Muscle of arm (tissue), 12 donors: ENCODE results near the gene CEP89. TPM values are rescaled to one million over a fixed set of nuclear protein-coding genes. Genes with fewer than 3 reads are reported as not detected.
"Not testable (repeated sequence)": the region's sequence is repeated elsewhere in the genome, so short reads cannot be mapped to it uniquely, and the experiment has no call there.

Source experiments
- DNase-seq: peaks from one replicate; pipeline ENCODE4 v3.0.0-alpha.2; 2013
- polyA plus RNA-seq, 12 donors: library from polyadenylated mRNA; unstranded; fragments of 120-200 nt; gene quantifications; one replicate each; pipeline ENCODE4 v1.2.1, GENCODE V29; 2013; ENCODE audit not compliant: insufficient read length in 12 of 12

The CEP89 gene
- polyA plus RNA-seq, 12 donors = 16.9 to 31.0 (median 18.8) TPM; not detected in 1

DNA sequence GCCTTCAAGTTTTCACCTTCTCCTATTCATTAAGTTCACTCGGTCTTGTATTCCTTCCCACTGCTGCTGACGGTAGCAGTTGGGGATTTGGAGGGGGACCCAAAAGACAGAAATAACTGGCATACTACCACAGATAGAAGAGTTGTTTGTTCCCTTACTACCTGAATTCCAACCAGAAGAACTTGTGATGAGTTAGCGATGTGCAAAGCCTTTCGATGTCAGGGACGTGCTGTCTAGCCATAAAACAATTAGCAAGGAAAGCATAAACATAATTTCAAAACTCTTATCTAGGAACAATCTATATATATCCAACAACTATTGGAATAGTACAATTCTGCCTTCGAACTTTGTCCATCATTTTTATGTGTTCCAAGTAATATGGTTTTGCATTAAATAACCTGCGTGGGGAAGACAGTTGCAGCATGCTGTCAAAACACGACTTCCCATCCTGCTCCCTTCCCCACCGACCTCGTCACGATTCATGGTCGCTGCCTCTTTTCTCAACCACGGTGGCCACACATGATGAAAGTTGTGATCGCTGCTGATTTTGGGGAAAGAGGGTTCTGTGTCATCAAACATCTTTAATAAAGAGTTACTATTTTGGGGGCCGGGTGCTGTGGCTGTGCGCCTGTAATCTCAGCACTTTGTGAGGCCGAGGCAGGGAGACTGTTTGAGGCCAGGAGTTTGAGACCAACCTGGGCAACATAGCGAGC lies 98.4 kb downstream of the CEP89 start:
- DNase-seq = no peak

DNA sequence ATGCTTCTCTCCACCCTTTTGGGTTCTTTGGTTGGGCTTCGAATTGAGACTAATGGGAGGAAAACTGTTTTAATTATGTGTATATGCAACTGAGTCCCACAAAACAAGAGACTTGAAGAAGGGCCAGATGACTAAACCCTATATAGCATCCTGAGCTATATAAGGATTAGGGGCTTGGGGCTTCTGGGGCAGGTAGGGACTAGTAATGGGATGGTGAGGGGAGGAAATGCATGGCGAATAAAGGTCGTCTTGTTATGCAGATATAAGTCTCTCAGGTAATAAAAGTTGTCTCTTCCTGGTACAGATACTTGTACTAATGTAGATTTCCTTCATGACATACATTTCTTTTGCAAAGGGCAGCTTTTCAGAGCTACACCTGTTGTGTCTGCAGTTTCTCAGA lies 99.4 kb downstream of the CEP89 start:
- no peak for DNase-seq

DNA sequence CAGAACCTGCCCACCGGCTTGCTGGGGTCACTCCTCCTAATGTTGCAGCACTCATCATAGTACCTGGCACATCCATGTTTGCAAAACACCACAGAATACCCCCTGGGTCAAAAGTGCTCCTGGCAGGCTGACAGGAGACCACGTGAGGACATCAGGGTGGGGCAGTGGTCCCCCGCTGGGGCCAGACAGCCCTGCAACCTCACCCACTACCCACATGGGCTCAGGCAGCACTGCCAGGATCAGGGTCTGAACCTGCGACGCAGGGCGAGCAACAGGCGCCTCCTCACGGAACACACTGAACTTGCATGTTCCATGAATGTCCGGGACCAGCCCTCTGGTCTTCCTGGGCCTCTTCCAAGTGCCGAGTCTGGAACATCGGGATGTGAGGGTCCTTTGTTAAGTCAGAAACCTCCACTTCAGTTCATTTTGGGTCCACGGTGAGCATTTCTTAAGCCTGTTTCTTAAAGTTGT lies 100.7 kb downstream of the CEP89 start:
- DNase-seq = no peak

DNA sequence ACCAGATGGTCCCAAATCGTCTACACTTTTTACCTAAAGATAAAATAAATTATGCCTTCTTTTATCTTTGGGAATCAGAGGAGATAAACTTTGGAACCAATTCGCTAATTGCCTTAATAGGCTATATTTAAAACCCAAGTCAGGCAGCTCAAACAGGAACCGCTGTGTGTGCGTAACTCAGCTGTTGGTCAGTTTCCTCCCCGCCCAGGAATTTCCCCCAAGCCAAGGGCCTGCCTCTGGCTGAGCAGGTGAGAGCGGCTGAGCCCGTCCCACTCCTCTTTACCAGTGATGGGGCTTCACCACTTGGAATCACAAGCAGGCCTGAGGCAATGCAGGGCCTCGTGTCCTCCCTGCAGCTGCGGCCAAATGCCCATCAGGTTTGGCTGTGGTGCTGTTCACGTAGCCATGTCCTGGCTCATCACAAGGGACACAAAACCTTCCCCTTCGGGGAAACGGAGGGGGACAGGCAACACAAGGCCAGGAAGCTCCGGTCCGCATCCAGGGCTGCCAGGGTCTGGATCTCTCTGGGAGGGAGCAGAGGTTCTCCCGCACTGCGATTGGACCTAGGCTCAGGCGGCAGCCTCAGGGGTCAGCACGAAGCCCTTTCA lies 101.7 kb downstream of the CEP89 start:
- no peak for DNase-seq

DNA sequence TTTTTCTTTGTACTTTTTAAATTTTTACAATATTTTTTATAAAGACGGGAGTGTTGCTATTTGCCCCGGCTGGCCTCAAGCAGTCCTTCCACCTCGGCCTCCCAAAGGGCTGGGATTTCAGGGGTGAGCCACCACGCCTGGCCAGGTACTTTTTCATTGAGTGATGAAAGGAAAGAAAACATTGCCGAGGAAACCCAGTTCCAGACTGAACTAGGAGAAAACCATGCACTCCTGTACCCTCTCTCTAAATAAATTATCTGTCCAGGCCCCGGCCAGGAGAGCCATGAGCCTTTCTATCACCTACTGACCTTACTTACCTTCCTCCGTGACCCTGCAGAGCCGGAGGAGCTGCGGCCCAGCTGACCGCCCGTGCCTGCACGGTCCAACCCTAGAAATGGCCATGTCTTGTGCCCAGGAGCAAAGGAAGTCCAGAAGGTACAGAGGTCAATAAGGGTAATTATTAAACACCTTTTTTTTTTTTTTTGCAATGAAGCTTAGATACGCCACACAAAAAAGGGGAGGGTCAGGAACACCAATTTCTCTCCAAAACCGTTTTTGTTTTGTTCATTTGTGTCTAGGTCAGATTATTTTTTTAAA lies 102.3 kb downstream of the CEP89 start, which contains the start of gene SLC7A9:
Gene SLC7A9, minus strand, starts transcription at position 399 of the 597 bp plus-strand sequence. CDS start 1,233 bp downstream, outside the sequence.
- no peak for DNase-seq

DNA sequence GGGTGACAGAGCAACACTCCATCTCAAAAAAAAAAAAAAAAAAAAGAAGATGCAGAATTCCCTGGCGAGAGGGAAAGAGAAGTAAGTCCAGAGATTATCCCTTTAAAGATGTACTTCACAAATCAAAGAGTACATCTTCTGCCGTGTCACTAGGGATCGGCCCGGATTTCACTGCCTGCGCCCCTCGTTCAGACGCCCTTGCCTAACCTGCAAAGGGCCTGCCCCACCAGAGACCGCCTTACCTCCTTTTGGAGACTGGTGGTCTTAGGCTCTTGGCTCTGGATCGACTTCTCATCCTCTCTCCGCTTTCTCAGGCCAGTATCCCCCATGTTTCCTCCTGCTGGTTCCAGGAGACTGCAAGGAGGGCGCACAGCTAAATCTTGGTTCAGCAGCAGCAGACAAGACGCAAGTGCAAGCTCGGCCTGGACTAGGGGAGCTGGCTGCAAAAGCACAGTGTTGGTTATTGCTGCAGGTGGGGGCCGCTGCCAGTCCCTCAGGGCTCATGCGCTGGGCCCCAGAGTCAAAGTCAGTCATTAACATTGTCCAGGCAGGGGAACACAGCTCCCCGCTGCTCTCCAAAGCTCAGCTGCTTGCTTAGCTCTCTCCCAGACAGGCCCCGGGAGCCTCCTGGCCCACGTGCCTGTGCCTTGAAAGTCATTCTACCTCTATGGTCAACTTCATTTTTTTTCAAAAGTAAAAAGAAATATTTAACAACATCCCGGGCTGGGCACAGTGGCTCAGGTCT lies 103.4 kb downstream of the CEP89 start:
- no peak for DNase-seq

DNA sequence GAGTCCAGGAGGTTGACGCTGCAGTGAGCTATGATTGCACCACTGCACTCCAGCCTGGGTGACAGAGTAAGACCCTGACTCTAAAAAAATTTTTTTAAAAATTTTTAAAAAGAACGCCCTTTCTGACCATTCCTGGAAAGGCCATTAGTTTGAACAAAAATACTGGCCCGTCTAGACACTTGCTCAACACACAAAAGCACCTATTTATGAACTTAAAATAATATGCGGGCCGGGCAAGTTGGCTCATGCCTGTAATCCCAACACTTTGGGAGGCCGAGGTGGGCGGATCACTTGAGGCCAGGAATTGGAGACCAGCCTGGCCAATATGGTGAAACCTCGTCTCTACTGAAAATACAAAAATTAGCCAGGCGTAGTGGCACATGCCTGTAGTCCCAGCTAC lies 104.3 kb downstream of the CEP89 start:
- DNase-seq = not testable (repeated sequence)

DNA sequence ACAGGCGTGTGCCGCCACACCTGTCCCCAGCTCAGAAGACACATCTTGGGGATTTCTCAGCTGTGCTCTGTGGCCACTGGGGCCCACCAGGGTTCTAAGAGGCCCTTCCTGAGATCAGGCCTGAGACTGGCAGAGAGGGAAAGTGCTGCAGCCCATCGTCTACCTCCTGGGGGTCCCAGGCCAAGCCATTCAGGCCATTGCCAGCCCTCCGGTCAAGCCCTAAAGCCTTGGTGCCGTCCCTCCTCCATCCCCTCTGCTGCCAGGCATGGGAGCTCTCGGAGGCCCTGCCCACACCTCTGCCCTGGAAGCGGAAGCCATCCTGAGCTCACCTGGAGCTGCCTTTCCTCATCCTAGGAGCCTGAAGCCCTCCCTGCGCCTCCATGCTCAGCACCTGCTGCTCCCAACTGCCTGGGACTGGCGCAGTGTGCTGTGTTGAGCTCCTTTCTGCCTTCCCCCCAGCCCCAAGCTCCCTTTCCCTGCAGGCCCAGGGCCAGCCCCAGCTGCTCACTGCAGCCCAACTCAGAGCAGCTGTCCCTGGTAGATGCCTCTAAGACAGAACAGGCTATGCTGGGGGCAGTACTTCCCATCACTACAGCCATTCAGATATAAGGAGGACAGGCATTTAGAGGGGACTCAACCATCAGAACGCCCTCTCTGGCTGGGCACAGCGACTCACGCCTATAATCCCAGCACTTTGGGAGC lies 105.0 kb downstream of the CEP89 start:
- peak; percentile 9 for DNase-seq

DNA sequence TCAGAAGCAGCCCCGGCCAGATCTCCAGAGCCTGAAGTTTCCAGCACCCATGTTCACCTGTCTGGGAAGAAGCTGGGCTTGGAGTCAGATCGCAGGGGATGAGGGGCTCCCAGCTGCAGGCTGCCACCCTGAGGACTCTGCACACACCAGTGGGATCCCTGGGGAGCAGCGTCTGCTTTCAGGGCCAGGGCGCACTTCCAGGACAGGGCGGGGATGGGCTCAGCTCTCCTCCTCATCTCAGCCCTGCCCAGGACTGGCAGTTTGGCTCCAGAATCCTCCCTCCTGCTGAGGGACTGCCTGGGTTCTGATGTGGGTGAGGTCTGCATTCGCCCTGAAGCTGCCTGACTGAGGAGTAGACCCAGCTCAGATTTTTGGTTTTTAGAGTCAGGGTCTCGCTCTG lies 105.7 kb downstream of the CEP89 start:
- DNase-seq = no peak

DNA sequence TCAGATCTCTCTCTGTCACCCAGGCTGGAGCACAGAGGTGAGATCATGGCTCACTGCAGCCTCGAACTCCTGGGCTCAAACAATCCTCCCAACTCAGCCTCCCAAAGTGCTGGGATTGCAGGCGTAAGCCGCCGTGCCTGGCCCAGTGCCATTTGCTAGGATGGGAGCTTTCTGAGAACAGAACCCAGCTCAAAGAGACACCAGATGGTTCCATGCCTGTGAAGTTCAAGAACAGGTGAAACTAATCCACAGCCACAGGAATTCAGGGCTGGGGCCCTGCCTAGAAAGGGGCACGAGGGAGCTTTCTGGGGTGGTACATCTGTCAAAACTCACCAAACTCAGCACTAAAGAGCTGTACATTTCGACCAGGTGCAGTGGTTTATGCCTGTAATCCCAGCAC lies 106.4 kb downstream of the CEP89 start:
- DNase-seq = peak; percentile 3

DNA sequence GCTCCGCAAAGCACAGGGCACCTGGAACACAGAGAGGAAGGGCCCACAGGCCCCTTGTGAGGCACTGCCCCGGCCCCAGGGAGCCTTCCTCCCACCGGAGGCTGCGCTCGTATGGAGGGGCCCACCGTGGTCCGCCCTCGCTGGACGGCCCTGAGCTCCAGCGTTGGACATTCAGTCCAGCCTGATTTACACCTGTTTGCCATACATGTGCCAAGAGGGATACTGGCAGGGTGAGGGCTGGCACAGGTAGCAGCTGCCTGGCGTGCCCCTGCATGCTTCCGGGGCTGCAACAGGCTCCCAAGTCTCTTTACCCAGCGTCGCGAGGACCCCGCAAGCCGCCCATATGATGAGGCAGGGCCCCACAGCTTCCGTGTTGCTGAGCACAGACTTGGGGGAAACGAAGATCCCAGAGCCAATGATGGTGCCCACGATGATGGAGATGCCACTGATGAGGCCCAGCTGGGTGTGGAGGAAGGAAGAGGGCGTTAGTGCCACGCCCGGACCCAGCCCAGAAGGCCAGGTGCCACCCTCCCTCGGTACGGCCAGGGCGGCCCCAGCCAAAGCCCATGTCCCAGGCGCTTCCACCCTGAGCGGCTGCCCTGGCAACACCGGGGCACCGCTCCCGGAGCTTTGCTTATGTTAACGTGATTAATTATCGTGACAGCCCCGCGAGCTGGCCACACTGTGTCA lies 107.3 kb downstream of the CEP89 start:
- no peak for DNase-seq

DNA sequence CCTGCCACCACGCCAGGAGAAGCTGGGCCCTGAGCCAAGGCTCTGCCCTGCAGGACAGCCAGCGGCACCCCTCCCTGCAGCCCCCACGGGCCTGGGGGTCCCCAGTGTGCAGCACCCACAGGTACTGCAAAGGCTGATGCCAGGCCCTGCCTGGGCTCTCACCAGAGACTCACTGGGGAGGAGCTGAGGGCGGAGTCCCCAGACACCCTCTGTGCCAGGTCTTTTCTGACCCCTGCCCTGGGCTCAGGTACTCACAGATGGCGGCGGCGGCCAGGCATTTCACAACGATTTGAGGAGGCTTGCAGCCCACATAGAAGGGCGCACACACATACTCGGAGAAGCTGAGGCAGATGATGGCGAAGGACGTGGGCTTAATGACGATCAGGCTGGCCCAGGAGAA lies 107.9 kb downstream of the CEP89 start:
- DNase-seq = no peak

DNA sequence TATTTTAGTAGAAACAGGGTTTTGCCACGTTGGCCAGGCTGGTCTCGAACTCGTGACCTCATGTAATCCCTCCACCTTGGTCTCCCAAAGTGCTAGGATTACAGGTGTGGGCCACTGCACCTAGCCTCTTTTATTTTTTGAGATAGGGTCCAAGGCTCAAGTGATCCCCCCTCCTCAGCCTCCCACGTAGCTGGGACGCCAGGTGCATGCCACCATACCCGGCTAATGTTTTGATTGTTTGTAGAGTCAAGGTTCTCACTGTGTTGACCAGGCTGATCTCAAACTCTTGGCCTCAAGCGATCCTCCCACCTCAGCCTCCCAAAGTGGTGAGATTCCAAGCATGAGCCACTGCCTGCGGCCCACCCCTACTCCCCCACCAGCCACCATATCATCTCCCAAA lies 108.5 kb downstream of the CEP89 start:
- DNase-seq = no peak

DNA sequence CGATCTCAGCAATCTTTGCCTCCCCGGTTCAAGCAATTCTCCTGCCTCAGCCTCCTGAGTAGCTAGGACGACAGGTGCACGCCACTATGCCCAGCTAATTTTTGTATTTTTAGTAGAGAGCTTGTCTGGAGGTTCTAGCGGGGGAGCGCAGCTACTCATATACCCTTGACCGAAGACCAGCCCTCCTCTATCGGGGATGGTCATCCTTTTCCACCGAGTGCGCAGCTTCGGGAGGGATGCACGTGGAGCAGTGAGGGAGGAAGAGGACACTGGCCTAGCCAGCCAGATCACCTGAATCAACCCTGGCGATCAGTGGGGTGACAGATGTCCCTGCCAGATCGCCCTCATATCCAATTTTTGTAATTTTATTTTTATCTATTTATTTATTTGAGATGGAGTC lies 109.0 kb downstream of the CEP89 start:
- no peak for DNase-seq

DNA sequence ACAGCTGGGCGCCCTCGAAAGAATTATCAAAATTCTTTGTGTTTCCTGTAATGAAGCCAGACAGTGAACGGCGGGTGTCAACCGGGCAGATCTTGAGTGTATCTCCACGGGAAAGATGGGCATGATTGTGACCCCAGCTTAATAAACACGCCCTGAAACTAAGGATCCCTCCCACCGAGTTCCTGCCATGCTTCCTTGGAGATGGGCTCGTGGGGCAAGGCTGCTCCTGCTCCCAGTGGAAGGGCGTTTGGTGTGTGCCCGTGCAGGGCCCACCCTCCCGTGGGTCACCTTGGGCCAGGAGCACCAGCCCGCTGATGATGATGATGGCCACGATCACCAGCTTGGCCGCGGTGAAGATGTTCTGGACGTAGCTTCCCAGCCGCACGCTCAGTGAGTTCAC lies 109.6 kb downstream of the CEP89 start:
- DNase-seq = no peak

DNA sequence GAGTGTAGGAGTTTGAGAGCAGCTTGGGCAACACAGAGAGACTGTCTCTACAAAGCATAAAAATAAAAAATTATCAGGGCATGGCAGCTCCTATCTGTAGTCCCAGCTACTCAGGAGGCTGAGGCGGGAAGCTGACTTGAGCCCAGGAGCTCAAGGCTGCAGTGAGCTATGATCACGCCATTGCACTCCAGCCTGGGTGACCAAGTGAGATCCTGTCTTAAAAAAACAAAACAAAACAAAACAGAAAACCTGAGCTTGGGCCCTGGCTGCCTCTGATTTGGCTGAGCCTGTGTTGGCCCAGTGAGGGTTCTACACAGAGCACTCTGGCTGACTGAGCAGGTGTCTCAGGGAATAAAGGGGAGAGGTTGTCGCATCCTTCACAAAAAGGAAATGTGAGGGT lies 110.2 kb downstream of the CEP89 start:
- no peak for DNase-seq

DNA sequence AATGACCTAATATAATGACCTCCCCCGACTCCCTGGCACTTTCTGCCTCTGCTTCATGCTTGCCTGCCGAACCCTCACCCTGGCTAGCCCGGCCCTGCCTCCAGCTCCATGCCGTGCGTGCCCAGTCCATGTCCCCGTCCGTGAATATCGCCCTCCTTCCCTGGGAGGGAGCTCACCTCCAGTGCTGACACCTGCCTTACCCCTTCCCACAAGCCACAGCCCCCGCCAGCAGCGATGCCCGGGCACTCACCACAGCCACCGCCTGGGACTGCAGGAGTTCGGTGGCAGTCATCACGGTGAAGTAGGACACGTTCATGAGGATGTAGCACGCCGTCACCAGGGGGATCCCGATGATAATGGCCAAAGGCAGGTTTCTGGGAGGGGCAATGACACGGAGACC lies 112.2 kb downstream of the CEP89 start:
- DNase-seq = no peak

DNA sequence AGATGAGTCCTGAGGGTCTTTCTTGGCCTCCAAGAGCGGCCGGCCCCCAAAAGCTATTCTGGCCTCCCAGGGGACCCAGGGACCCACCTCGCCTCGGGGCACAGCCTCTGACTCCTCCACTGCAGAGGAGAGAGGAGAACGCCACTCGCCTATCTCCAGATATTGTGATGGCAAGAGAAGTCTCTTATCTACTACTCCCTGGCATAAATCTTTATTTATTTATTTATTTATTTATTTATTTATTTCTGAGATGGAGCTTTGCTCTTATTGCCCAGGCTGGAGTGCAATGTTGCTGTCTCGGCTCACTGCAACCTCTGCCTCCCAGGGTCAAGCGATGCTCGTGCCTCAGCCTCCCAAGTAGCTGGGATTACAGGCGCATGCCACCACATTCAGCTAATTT lies 113.2 kb downstream of the CEP89 start:
- DNase-seq = no peak

DNA sequence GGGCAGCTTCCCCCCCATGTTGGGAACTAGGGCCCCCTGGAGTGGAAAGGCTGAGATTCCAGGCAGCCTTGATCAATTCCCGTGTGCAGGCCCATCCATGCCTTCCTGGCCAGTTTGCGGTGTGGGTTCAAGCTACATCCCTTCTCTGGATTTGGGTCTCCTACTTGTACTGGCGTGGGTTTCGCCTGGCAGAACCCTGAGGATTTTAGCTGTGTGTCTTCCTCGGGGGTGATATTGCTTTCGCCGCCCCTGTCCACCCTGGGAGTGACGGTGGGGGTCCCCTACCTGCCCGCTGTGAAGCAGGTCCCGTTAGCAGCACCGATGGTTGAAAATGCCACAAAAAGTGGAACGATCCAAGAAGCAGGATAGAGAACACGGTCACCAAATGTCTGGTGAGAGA lies 113.6 kb downstream of the CEP89 start:
- DNase-seq = no peak

DNA sequence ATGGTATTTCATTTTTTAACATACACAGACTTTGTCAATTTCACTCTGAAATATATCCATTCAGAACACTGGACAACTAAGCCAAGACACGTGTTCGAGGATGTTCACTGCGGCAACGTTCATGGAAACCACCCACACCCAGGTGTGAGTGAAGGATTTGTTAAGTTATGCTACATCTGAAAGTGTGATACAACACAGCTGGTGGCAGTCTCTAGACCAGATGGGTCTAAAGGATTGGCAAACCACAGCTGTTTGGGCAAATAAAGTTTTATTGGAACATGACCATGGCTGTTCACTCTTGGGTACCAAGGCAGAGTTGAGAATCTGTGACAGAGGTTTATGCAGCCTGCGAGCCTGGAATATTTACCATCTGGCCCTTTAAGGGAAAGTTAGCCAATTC lies 114.2 kb downstream of the CEP89 start:
- no peak for DNase-seq

DNA sequence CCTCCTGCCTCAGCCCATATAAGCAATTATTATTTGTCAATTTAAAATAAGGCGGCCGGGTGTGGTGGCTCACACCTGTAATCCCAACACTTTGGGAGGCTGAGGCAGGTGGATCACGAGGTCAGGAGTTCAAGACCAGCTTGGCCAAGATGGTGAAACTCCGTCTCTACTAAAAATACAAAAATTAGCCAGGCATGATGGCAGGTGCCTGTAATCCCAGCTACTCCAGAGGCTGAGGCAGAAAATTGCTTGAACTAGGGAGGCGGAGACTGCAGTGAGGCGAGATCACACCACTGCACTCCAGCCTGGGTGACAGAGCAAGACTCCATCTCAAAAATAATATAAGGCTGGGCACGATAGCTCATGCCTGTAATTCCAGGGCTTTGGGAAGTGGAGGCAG lies 114.9 kb downstream of the CEP89 start:
- not testable (repeated sequence) for DNase-seq
